Neural progenitor cell (in vitro differentiated cells): ENCODE data around the gene GLIPR2.

Experiments used
- CTCF ChIP-seq: fragments of 200-600 bp; sonication (generic); IDR thresholded peaks from 2 replicates; pipeline ENCODE4 v1.5.1; 2017; ENCODE audit warnings: antibody characterized with exemption, mild to moderate bottlenecking
- EZH2 ChIP-seq: fragments of 200-600 bp; sonication (generic); IDR thresholded peaks from 2 replicates; pipeline ENCODE4 v1.6.1; 2017; ENCODE audit warnings: antibody characterized with exemption, mild to moderate bottlenecking, moderate library complexity

GRCh38 chr9:36134761-36135505 lies 1.6 kb upstream of the GLIPR2 start:
- no peak for TF ChIP-seq EZH2
- TF ChIP-seq CTCF, result no peak
